ENCODE measurements around the gene LTBP4.
"Not testable (repeated sequence)": the region's sequence is repeated elsewhere in the genome, so short reads cannot be mapped to it uniquely, and the experiment has no call there.

Gene LTBP4

DNA sequence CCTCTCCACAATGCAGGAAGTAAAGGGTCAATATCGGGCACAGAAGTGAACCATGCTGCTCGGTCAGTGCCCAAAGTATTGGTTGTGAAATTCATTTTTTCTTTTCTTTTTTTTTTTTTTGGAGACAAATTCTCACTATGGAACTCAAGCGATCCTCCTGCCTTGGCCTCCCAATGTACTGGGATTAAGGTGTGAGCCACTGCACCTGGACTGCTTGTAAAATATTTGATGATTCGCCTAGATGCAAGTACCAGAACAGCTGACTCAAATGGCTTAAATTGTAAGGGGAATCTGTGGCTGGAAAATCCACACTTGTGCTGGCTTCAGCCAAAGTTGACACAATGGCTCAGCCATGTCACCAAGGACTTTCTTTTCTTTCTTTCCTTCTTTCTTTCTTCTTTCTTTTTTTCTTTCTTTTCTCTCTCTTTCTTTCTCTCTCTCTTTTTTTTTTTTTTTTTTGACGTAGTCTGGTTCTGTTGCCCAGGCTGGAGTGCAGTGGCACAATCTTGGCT is 45.6 kb downstream of the LTBP4 start:
- TF ChIP-seq, protein P1, sequence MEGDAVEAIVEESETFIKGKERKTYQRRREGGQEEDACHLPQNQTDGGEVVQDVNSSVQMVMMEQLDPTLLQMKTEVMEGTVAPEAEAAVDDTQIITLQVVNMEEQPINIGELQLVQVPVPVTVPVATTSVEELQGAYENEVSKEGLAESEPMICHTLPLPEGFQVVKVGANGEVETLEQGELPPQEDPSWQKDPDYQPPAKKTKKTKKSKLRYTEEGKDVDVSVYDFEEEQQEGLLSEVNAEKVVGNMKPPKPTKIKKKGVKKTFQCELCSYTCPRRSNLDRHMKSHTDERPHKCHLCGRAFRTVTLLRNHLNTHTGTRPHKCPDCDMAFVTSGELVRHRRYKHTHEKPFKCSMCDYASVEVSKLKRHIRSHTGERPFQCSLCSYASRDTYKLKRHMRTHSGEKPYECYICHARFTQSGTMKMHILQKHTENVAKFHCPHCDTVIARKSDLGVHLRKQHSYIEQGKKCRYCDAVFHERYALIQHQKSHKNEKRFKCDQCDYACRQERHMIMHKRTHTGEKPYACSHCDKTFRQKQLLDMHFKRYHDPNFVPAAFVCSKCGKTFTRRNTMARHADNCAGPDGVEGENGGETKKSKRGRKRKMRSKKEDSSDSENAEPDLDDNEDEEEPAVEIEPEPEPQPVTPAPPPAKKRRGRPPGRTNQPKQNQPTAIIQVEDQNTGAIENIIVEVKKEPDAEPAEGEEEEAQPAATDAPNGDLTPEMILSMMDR (IDR thresholded peaks at IDR 0.05; ENCODE audit: control insufficient read depth, extremely low read depth, insufficient read depth), result no peak
- no peak for DNase-seq (ENCODE audit: low read depth)
- H3K4me3 ChIP-seq (ENCODE audit: low read depth, low read length), result no peak overlapping the region

GRCh38 chr19:40649903-40650675 is 48.9 kb downstream of the LTBP4 start:
- H3K4me3 ChIP-seq (ENCODE audit: low read depth, low read length); DNase-seq (ENCODE audit: low read depth): not testable (repeated sequence)

DNA sequence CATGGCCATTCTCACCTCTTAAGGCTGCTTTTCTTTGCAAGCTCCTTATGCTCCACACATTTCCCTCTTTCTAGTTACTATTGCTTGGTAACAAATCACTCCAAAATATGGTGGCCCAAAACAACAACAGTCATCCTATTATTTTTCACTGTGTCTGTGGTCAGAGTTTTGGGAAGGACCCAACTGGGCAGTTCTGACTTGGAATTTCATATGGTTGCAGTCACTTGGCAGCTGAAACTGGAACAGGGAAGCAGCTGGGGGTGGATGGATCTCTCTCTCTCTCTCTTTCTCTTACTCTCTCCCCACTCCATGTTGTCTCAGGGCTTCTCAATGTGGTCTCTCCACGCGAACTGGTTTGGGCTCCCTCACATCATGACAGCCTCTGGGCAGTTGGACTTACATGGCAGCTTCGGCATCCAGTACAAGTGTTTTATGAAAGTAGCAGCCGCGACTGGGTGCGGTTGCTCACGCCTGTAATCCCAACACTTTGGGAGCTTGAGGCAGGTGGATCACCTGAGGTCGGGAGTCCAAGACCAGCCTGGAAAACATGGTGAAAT is 49.7 kb downstream of the LTBP4 start:
- TF ChIP-seq, protein P1 (IDR thresholded peaks at IDR 0.05; ENCODE audit: control insufficient read depth, extremely low read depth, insufficient read depth), result no peak
- DNase-seq (ENCODE audit: low read depth), result no peak
- H3K4me3 ChIP-seq (ENCODE audit: low read depth, low read length), result no peak overlapping the region

GRCh38 chr19:40652303-40652702 is 51.1 kb downstream of the LTBP4 start:
- not testable (repeated sequence) for DNase-seq (ENCODE audit: low read depth); H3K4me3 ChIP-seq (ENCODE audit: low read depth, low read length)

- not testable (repeated sequence) for DNase-seq (ENCODE audit: low read depth); H3K4me3 ChIP-seq (ENCODE audit: low read depth, low read length)
Measured at GRCh38 chr19:40655684-40656083, 54.5 kb downstream of the LTBP4 start.

GRCh38 chr19:40658031-40658430 is 56.9 kb downstream of the LTBP4 start:
- H3K4me3 ChIP-seq (ENCODE audit: low read depth, low read length), result no peak overlapping the region
- TF ChIP-seq, protein P1 (IDR thresholded peaks at IDR 0.05; ENCODE audit: control insufficient read depth, extremely low read depth, insufficient read depth), result no peak

DNA sequence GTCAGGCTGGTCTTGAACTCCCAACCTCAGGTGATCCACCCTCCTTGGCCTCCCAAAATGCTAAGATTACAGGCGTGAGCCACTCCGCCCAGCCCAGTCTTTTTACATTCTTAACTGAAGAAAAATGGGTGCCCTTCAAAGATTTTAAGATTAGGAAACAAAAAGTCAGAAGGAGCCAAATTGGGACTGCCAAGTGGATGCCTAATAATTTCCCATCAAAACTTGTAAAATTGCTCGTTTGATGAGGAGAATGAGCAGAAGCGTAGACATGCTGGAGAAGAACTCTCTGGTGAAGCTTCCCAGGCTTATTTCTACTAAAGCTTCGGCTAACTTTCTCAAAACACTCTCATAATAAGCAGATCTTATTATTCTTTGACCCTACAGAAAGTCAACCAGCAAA is 57.9 kb downstream of the LTBP4 start:
- TF ChIP-seq, protein P1 (IDR thresholded peaks at IDR 0.05; ENCODE audit: control insufficient read depth, extremely low read depth, insufficient read depth), result no peak
- DNase-seq (ENCODE audit: low read depth), result no peak
- no peak overlapping the region for H3K4me3 ChIP-seq (ENCODE audit: low read depth, low read length)

More at GRCh38 chr19:40658031-40658430, 56.9 kb downstream of the LTBP4 start:
- no peak for DNase-seq (ENCODE audit: low read depth)

DNA sequence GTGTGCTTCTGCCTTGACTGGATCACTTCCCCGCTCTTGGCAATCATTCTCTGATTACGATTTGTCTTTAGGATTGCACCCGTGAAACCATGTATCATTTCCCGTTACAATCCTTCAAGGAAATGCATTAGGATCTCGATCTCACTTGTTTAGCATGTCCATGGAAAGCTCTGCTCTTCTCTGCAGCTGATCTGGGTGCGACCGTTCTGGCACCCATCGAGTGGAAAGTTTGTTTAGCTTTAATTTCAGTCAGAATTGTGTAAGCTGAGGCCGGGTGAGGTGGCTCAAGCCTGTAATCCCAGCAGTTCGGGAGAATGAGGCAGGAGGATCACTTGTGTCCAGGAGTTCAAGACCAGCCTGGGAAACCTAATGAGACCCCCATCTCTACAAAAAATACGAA is 58.4 kb downstream of the LTBP4 start:
- TF ChIP-seq, protein P1 (IDR thresholded peaks at IDR 0.05; ENCODE audit: control insufficient read depth, extremely low read depth, insufficient read depth), result no peak
- no peak overlapping the region for H3K4me3 ChIP-seq (ENCODE audit: low read depth, low read length)
- no peak for DNase-seq (ENCODE audit: low read depth)

Data from LNCaP clone FGC (cell line).